ENCODE data around the gene CARMIL1. TPM values are rescaled to one million over a fixed set of nuclear protein-coding genes. Genes with fewer than 3 reads are reported as not detected.
"Not testable (repeated sequence)": the region's sequence is repeated elsewhere in the genome, so short reads cannot be mapped to it uniquely, and the experiment has no call there.

The CARMIL1 gene
- total RNA-seq, 2 donors from 2014 or later, result 0.56 to 0.76 TPM

DNA sequence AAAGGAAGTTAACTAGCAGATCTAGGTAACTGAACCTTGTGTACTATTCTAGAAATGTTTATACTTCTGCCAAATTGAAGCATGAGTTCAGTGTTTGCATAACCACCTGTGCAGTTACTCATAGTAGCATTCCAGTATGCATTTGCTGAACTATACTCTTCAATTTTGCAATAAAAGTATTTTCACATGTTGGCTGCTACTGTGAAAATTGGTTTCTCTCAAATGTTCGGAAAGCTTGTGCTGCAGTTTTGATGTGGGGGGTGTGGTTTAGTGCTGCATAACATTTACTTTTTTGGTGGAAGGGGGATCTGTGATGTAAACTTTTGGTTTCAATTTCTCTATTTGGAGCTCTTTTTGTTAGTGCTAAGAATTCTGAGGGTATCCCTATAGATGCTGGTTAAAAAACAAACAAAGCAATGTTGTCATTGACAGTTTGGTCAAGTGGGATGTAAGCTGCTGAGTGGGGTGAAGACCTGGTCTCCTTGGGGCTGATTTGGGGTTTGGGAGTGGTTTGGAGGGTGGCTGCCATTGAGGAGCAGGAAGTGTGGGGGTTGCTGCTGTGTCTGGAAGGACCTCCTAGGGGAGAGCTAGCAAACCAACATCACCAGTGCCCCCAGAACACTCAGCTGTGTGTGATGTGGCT, 87.8 kb downstream of the CARMIL1 start:
- ATAC-seq, result peak; percentile 76 to 80
- Mint-ChIP-seq H3K4me1 (ENCODE audit: low read depth in 2 of 2) (peaks cover 15% of the 10 kb centered on the region in 2 donors), H3K27me3 (no peaks in the 10 kb centered on the region)

DNA sequence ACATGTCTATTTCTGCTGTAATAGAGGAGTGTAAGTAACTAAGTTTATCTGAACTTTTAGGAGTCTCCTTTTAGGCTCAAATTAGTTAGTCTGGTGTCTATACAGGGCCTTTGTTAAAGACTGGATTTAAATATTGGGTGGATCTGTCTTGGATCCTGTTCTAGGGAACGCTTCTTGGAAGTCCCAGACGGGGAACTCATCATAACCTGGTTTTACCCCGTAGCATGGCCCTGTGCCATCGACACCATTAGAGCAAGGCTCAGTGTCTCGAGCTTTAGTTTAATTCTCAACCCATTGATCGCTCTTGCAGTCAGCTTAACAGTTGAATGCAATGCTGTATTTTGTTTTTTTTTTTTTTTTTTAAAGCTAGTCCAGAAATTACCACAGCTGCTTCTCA, 89.9 kb downstream of the CARMIL1 start:
- Mint-ChIP-seq H3K4me1 (ENCODE audit: low read depth in 2 of 2) (peaks cover 15% of the 10 kb centered on the region in 2 donors), H3K27ac (peak overlapping the region in 1 of 2 donors; percentile 74)

More for the DNA sequence above, 87.8 kb downstream of the CARMIL1 start:
- peak overlapping the region; percentile 31 to 74 for H3K27ac Mint-ChIP-seq
- H3K4me3 Mint-ChIP-seq, result peak overlapping the region; percentile 67
- H3K36me3 Mint-ChIP-seq, result no peaks in the 10 kb centered on the region
- no peaks in the 10 kb centered on the region for H3K9me3 Mint-ChIP-seq
- DNase-seq (ENCODE audit: low spot score), result no peak

GRCh38 chr6:25369433-25370177, 90.4 kb downstream of the CARMIL1 start:
- H3K27me3 Mint-ChIP-seq, result no peaks in the 10 kb centered on the region
- DNase-seq (ENCODE audit: low spot score) (no peak), ATAC-seq (no peak)
- no peak overlapping the region for H3K27ac Mint-ChIP-seq
- no peak overlapping the region for H3K4me3 Mint-ChIP-seq
- H3K4me1 Mint-ChIP-seq (ENCODE audit: low read depth in 2 of 2), result peaks cover 15% of the 10 kb centered on the region in 2 donors
- H3K36me3 Mint-ChIP-seq, result no peaks in the 10 kb centered on the region
- peaks cover 4% of the 10 kb centered on the region for H3K9me3 Mint-ChIP-seq

More for the DNA sequence above, 89.9 kb downstream of the CARMIL1 start:
- Mint-ChIP-seq H3K36me3 (no peaks in the 10 kb centered on the region), H3K9me3 (no peaks in the 10 kb centered on the region), H3K27me3 (no peaks in the 10 kb centered on the region), H3K4me3 (no peak overlapping the region)
- no peak for DNase-seq (ENCODE audit: low spot score)
- no peak for ATAC-seq

- Mint-ChIP-seq H3K27me3 (no peaks in the 10 kb centered on the region), H3K4me3 (no peak overlapping the region), H3K36me3 (peaks cover 3% of the 10 kb centered on the region), H3K4me1 (ENCODE audit: low read depth in 2 of 2) (peaks cover 15% of the 10 kb centered on the region in 2 donors), H3K27ac (no peak overlapping the region), H3K9me3 (peaks cover 7% of the 10 kb centered on the region)
- ATAC-seq (no peak), DNase-seq (ENCODE audit: low spot score) (no peak)
These were observed 91.2 kb downstream of the CARMIL1 start for GRCh38 chr6:25370178-25371036.

DNA sequence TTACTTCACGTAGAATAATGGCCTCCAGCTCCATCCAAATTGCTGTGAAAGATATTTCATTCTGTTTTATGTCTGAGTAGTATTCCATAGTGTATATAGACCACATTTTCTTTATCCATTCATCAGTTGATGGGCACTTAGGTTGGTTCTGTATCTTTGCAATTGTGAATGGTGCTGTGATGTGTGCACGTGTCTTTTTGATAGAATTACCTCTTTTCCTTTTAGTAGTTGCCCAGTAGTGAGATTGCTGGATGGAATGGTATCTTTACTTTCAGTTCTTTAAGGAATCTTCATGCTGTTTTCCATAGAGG, 91.8 kb downstream of the CARMIL1 start:
- DNase-seq (ENCODE audit: low spot score) (no peak), ATAC-seq (no peak)
- Mint-ChIP-seq H3K36me3 (peaks cover 8% of the 10 kb centered on the region), H3K27ac (no peak overlapping the region), H3K4me3 (no peak overlapping the region), H3K4me1 (ENCODE audit: low read depth in 2 of 2) (peaks cover 15% of the 10 kb centered on the region in 2 donors), H3K27me3 (no peaks in the 10 kb centered on the region), H3K9me3 (peaks cover 10% of the 10 kb centered on the region)

GRCh38 chr6:25375125-25375524, 96.0 kb downstream of the CARMIL1 start:
- H3K4me3 Mint-ChIP-seq, result no peak overlapping the region
- H3K36me3 Mint-ChIP-seq, result peaks cover 8% of the 10 kb centered on the region
- H3K4me1 Mint-ChIP-seq (ENCODE audit: low read depth in 2 of 2), result no peaks in the 10 kb centered on the region
- H3K27me3 Mint-ChIP-seq, result peaks cover 0 to 8% of the 10 kb centered on the region in 2 donors
- DNase-seq (ENCODE audit: low spot score), result no peak
- no peak for ATAC-seq
- H3K27ac Mint-ChIP-seq, result no peak overlapping the region
- H3K9me3 Mint-ChIP-seq, result peaks cover 10% of the 10 kb centered on the region

DNA sequence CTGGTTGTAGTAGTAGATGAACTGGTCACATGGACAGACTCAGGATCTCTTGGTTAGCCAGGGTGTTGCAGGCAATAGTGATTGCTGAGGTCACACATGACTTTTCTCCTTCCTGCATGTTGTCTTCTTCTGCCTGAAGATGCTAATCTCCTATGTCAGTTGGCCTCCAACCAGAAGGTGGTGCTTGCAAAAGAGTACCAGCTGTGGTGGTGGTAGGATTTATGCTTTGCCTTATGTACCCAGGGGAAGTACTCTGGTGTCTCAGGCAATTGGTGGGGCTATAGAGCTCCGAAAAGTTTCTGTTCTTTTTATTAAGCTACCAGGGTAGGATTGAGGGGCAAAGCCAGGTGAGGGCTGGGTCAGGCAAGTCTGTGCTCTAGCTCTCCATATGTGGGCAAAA, 98.5 kb downstream of the CARMIL1 start:
- Mint-ChIP-seq H3K27ac (no peak overlapping the region), H3K4me1 (ENCODE audit: low read depth in 2 of 2) (no peaks in the 10 kb centered on the region), H3K36me3 (peaks cover 8% of the 10 kb centered on the region), H3K9me3 (peaks cover 10% of the 10 kb centered on the region), H3K27me3 (peaks cover 0 to 8% of the 10 kb centered on the region in 2 donors), H3K4me3 (no peak overlapping the region)
- DNase-seq (ENCODE audit: low spot score) (no peak), ATAC-seq (no peak)

DNA sequence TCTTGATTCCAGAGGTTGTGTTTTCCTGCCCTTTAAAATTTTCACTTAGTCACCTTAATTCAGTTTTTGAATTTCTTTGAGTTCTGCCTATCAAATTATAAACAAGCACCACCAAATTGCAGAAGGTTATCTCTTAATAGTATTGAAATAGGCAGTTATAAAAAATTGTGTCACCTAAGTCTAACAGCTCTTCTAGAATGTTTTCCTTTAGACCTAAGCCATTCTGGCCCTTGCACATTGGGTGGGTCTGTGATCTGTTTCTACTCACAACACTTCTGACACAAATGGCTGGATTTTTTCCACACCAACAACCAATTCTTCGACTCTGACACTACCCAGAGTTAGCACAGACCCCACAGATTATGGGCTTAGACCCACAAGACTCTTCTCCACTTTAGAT, 101.9 kb downstream of the CARMIL1 start:
- H3K4me3 Mint-ChIP-seq, result no peak overlapping the region
- H3K36me3 Mint-ChIP-seq, result no peaks in the 10 kb centered on the region
- ATAC-seq (no peak), DNase-seq (ENCODE audit: low spot score) (no peak)
- no peaks in the 10 kb centered on the region for H3K4me1 Mint-ChIP-seq (ENCODE audit: low read depth in 2 of 2)
- H3K9me3 Mint-ChIP-seq, result no peaks in the 10 kb centered on the region
- peaks cover 3 to 13% of the 10 kb centered on the region in 2 donors for H3K27me3 Mint-ChIP-seq
- H3K27ac Mint-ChIP-seq, result no peak overlapping the region

DNA sequence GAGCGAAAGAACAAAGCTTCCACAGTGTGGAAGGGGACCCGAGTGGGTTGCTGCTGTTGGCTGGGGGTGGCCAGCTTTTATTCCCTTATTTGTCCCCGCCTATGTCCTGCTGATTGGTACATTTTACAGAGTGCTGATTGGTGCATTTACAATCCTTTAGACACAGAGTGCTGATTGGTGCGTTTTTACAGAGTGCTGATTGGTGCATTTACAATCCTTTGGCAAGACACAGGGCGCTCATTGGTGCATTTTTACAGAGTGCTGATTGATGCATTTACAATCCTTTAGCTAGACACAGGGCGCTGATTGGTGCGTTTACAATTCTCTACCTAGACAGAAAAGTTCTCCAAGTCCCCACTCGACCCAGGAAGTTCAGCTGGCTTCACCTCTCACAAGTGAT, 103.3 kb downstream of the CARMIL1 start:
- DNase-seq (ENCODE audit: low spot score); H3K27ac Mint-ChIP-seq; H3K4me3 Mint-ChIP-seq; ATAC-seq; H3K9me3 Mint-ChIP-seq; H3K4me1 Mint-ChIP-seq (ENCODE audit: low read depth in 2 of 2); H3K36me3 Mint-ChIP-seq: not testable (repeated sequence)
- peaks cover 3 to 13% of the 10 kb centered on the region in 2 donors for H3K27me3 Mint-ChIP-seq

DNA sequence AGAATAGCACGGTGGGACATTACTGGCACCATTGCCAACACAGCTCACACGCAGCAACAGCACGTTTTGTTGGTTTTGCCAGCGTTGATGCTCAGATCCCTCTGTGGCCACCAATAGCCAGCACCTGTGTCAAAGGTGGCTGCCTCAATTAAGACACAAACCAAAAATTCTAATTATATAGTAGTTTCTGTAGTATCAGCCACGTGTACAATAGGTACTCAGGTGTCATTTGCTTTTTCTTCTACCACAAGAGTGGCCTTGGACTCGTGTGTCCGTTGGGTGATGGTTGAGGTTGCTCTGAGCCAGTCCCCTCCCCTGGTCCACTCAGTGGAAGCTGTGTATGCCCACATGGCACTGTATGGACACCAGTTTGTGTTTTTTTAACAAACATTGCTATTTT, 105.1 kb downstream of the CARMIL1 start:
- Mint-ChIP-seq H3K4me3 (no peak overlapping the region), H3K9me3 (no peaks in the 10 kb centered on the region), H3K4me1 (ENCODE audit: low read depth in 2 of 2) (no peaks in the 10 kb centered on the region), H3K36me3 (no peaks in the 10 kb centered on the region), H3K27ac (no peak overlapping the region), H3K27me3 (peaks cover 5 to 8% of the 10 kb centered on the region in 2 donors)
- ATAC-seq, result no peak
- DNase-seq (ENCODE audit: low spot score), result no peak

DNA sequence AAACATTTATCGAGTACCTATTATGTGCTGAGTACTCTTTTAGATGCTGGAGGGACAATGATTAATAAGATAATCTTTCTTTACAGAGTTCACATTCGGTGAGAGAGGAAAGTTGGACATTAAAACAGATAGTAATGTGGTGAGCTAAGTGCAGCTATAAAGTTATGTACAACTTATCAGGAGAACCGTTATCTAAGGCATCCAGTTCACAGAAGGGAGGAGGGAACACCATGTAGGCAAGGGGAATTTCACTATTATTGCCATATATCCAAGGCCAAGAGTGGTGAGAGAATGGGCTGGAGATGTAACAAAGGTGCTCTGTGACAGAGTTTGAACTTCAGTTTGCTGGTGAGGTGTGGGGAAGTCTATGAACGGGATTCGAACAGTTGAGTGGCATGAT, 105.8 kb downstream of the CARMIL1 start:
- H3K27me3 Mint-ChIP-seq, result peaks cover 5% of the 10 kb centered on the region in 2 donors
- no peaks in the 10 kb centered on the region for H3K4me1 Mint-ChIP-seq (ENCODE audit: low read depth in 2 of 2)
- no peak for DNase-seq (ENCODE audit: low spot score)
- H3K36me3 Mint-ChIP-seq, result no peaks in the 10 kb centered on the region
- no peak overlapping the region for H3K27ac Mint-ChIP-seq
- H3K9me3 Mint-ChIP-seq, result no peaks in the 10 kb centered on the region
- no peak for ATAC-seq
- no peak overlapping the region for H3K4me3 Mint-ChIP-seq

DNA sequence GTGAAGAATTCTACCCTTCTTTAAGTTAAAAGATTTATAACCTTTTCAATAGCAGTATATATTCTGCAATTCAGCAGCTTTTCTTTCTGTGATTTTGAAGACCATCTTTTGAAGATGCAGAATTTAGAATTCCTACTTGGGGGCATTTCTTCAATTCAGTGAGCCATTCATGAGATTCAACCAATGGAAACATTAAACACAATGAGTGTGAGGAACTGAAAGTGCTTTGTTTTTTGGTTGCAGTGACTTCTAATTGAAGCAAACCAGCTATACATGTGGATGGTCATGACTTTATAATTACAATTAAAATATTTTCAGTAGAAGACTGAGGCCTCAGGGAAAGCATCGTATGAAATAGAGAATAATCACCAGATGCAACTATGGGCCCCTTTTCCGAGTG, 108.3 kb downstream of the CARMIL1 start:
- no peak for DNase-seq (ENCODE audit: low spot score)
- no peak overlapping the region for H3K4me3 Mint-ChIP-seq
- no peaks in the 10 kb centered on the region for H3K4me1 Mint-ChIP-seq (ENCODE audit: low read depth in 2 of 2)
- H3K27ac Mint-ChIP-seq, result no peak overlapping the region
- H3K27me3 Mint-ChIP-seq, result peaks cover 5% of the 10 kb centered on the region in 2 donors
- no peaks in the 10 kb centered on the region for H3K36me3 Mint-ChIP-seq
- no peaks in the 10 kb centered on the region for H3K9me3 Mint-ChIP-seq
- no peak for ATAC-seq

DNA sequence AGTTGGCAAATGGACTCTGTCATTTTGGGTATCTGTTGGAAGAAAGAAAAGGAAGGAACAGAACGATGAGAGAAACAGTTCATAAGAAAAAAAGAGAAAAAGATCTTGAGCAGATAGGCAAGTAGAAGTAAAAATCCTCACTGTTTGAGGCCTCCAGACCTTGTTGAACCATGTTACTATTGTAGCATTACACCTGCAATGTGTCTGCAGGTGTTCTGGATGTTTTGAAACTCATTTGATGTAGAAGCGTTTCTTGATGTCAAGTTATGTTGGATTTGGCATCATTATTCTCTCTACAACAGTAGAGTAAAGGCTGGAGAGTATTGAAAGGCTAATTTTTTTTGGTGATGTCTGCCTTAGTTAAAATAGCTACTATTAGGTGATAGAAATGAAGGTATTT, 108.7 kb downstream of the CARMIL1 start:
- no peaks in the 10 kb centered on the region for H3K4me1 Mint-ChIP-seq (ENCODE audit: low read depth in 2 of 2)
- ATAC-seq (no peak), DNase-seq (ENCODE audit: low spot score) (no peak)
- H3K4me3 Mint-ChIP-seq, result no peak overlapping the region
- no peaks in the 10 kb centered on the region for H3K36me3 Mint-ChIP-seq
- H3K9me3 Mint-ChIP-seq, result no peaks in the 10 kb centered on the region
- H3K27ac Mint-ChIP-seq, result no peak overlapping the region
- peaks cover 5% of the 10 kb centered on the region in 2 donors for H3K27me3 Mint-ChIP-seq

GRCh38 chr6:25388776-25389175, 109.6 kb downstream of the CARMIL1 start:
- no peak overlapping the region for H3K27ac Mint-ChIP-seq

More at GRCh38 chr6:25388776-25389175, 109.6 kb downstream of the CARMIL1 start:
- no peaks in the 10 kb centered on the region for H3K4me1 Mint-ChIP-seq (ENCODE audit: low read depth in 2 of 2)
- DNase-seq (ENCODE audit: low spot score) (no peak), ATAC-seq (no peak)
- no peaks in the 10 kb centered on the region for H3K36me3 Mint-ChIP-seq
- H3K27me3 Mint-ChIP-seq, result peaks cover 5 to 6% of the 10 kb centered on the region in 2 donors
- H3K9me3 Mint-ChIP-seq, result no peaks in the 10 kb centered on the region
- no peak overlapping the region for H3K4me3 Mint-ChIP-seq
